Kidney (tissue), 14 donors: ENCODE data around the gene MCEE. TPM values are rescaled to one million over a fixed set of nuclear protein-coding genes. Genes with fewer than 3 reads are reported as not detected.
"Not testable (repeated sequence)": the region's sequence is repeated elsewhere in the genome, so short reads cannot be mapped to it uniquely, and the experiment has no call there.

ENCODE experiments used
- DNase-seq, 5 donors: peaks; one replicate each; pipeline ENCODE4 v3.0.0-alpha.2; 2013 to 2020
- FAIRE-seq: peaks from 2 replicates; lab custom pipeline; 2012; peaks lifted over from hg19 to GRCh38; lab: Jason Lieb, UNC
- H3K27ac ChIP-seq, 2 donors: one replicate each; pipeline ENCODE4 v1.7.0; 2013; ENCODE audit warnings: low read depth in 2 of 2, low read length in 2 of 2, inconsistent platforms in 1 of 2
- H3K27me3 ChIP-seq: one replicate; pipeline ENCODE4 v1.7.1; 2013; ENCODE audit warnings: low read length, inconsistent platforms; ENCODE audit not compliant: control insufficient read depth, insufficient read depth
- H3K36me3 ChIP-seq, 3 donors: one replicate each; pipeline versions ENCODE4 v1.7.0 to v1.7.1; 2013; ENCODE audit warnings: low read length in 3 of 3, control low read depth in 1 of 3, inconsistent platforms in 1 of 3; ENCODE audit not compliant: insufficient read depth in 3 of 3, control insufficient read depth in 2 of 3
- H3K4me1 ChIP-seq, 3 donors: one replicate each; pipeline versions ENCODE4 v1.7.0 to v1.7.1; 2013; ENCODE audit warnings: low read length in 3 of 3, inconsistent platforms in 1 of 3, low read depth in 1 of 3; ENCODE audit not compliant: control insufficient read depth in 2 of 3, insufficient read depth in 2 of 3
- H3K4me3 ChIP-seq, 3 donors: one replicate each; pipeline versions ENCODE4 v1.7.0 to v1.8.1; 2013; ENCODE audit warnings: low read length in 3 of 3, control low read depth in 1 of 3, inconsistent platforms in 1 of 3
- H3K9ac ChIP-seq, 3 donors: one replicate each; pipeline versions ENCODE4 v1.7.0 to v1.7.1; 2013; ENCODE audit warnings: low read length in 3 of 3, control low read depth in 1 of 3, inconsistent platforms in 1 of 3
- H3K9me3 ChIP-seq, 3 donors: one replicate each; pipeline versions ENCODE4 v1.7.0 to v1.7.1; 2013; ENCODE audit warnings: low read length in 3 of 3, control low read depth in 1 of 3, inconsistent platforms in 1 of 3; ENCODE audit not compliant: control insufficient read depth in 2 of 3, insufficient read depth in 1 of 3
- intact Hi-C: fragments of 100-400 bp; cut with DNase I; formaldehyde crosslinking; loops from one replicate; pipeline ENCODE4 v1.11.1; 2022
- polyA plus RNA-seq: library from polyadenylated mRNA; stranded (reverse); fragments of 350-450 nt; fragmentation: Illumina TruSeq; extraction: RNeasy Lipid Tissue Mini Kit (QIAGEN cat#74804); gene quantifications from one replicate; pipeline ENCODE4 v1.2.3, GENCODE V29; 2014; ENCODE audit warnings: low read depth, low replicate concordance; ENCODE audit not compliant: insufficient read depth
- total RNA-seq: library from RNA; stranded (reverse); fragmentation: NEBNext Ultra II Directional; extraction: Animal tissue kit (Norgen Biotek cat#: 25700); gene quantifications from one replicate; pipeline ENCODE4 v1.2.1, GENCODE V29; 2021
- TF ChIP-seq, protein P1 (sequence below): IDR thresholded peaks from 3 replicates; pipeline ENCODE4 v1.5.1; 2012; ENCODE audit warnings: mild to moderate bottlenecking, moderate library complexity, borderline replicate concordance; ENCODE audit not compliant: insufficient read depth; ENCODE audit errors: extremely low read depth
- donor health status: control.
- donor health status: control.
- donor health status: control.
- donor health status: control.
- donor health status: control.
- donor health status: DM: yes; HTN: yes; CAD: no.
- donor health status: Normal renal cell carcinoma (clear cell type).

Gene MCEE
- total and polyA plus RNA-seq, 2 donors from 2014 or later = 20.3 to 29.0 TPM

DNA sequence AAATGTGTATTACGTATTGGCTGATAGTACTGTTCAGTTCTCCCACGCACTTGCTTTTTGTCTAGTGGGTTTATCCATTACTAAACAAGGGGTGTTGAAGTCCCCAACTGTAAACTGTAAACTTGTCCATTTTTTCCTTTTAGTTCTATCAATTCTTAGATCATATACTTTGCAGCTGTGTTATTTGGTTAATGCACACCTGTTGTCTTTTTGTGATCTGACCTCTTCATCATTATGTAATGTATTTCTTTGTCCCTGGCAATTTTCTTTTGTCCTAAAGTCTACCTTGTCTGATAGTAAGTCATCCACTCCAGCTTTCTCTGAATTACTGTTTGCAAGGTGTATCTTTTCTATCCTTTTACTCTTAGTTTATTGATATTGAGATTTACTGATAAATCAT is 21.9 kb downstream of the MCEE start:
- Histone ChIP-seq H3K9ac (no peak overlapping the region), H3K4me1 (no peaks in the 10 kb centered on the region), H3K36me3 (peaks cover 0 to 9% (median 0%) of the 10 kb centered on the region in 3 donors), H3K4me3 (no peak overlapping the region), H3K9me3 (no peaks in the 10 kb centered on the region), H3K27me3 (no peaks in the 10 kb centered on the region), H3K27ac (no peak overlapping the region)
- FAIRE-seq (no peak), DNase-seq (no peak)
- intact Hi-C loops = no loop called here
- TF ChIP-seq, protein P1, sequence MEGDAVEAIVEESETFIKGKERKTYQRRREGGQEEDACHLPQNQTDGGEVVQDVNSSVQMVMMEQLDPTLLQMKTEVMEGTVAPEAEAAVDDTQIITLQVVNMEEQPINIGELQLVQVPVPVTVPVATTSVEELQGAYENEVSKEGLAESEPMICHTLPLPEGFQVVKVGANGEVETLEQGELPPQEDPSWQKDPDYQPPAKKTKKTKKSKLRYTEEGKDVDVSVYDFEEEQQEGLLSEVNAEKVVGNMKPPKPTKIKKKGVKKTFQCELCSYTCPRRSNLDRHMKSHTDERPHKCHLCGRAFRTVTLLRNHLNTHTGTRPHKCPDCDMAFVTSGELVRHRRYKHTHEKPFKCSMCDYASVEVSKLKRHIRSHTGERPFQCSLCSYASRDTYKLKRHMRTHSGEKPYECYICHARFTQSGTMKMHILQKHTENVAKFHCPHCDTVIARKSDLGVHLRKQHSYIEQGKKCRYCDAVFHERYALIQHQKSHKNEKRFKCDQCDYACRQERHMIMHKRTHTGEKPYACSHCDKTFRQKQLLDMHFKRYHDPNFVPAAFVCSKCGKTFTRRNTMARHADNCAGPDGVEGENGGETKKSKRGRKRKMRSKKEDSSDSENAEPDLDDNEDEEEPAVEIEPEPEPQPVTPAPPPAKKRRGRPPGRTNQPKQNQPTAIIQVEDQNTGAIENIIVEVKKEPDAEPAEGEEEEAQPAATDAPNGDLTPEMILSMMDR = no peak

DNA sequence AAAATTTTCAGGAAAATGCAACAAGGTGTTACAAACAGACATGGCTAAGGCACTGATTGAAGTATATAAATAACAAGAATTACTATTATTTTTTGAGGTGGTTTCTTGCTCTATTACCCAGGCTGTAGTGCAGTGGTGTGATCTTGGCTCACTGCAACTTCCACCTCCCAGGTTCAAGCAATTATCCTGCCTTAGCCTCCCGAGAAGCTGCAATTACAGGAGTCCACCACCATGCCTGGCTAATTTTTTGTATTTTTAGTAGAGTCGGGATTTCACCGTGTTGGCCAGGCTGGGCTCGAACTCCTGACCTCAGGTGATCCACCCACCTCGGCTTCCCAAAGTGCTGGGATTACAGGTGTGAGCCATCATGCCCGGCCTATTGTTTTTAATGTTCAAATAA is 23.6 kb downstream of the MCEE start:
- not testable (repeated sequence) for FAIRE-seq

DNA sequence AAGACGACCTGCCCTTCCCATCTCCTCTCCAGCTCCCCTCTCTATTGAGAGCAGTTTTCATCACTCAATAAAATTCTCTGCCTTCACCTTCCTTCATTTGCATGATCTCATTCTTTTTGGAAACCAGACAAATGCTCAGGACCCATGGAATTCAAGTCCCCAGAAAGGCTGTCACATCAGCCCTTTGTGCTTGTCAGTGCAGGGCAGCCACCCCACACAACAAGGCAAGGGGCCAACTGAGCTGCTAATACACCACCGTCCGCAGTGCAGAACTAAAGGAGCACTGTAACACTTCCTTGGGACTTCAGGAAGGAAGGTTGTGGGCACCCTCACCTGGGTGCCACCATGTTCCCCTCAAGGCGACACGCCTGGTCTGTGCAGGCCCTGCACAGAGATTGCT is 26.2 kb downstream of the MCEE start:
- H3K36me3 ChIP-seq = peaks cover 0 to 3% (median 0%) of the 10 kb centered on the region in 3 donors
- no peaks in the 10 kb centered on the region for H3K27me3 ChIP-seq
- H3K9me3 ChIP-seq = no peaks in the 10 kb centered on the region
- H3K9ac ChIP-seq = no peak overlapping the region
- no peak overlapping the region for H3K27ac ChIP-seq
- DNase-seq = no peak
- H3K4me1 ChIP-seq = no peaks in the 10 kb centered on the region
- no peak overlapping the region for H3K4me3 ChIP-seq
- FAIRE-seq = no peak
- intact Hi-C loops = no loop called here
- TF ChIP-seq, protein P1 = no peak

More for the DNA sequence above, 23.6 kb downstream of the MCEE start:
- DNase-seq, H3K4me1 ChIP-seq, H3K9ac ChIP-seq, H3K9me3 ChIP-seq, H3K36me3 ChIP-seq, intact Hi-C loops, H3K27me3 ChIP-seq, H3K4me3 ChIP-seq, H3K27ac ChIP-seq: not testable (repeated sequence)

DNA sequence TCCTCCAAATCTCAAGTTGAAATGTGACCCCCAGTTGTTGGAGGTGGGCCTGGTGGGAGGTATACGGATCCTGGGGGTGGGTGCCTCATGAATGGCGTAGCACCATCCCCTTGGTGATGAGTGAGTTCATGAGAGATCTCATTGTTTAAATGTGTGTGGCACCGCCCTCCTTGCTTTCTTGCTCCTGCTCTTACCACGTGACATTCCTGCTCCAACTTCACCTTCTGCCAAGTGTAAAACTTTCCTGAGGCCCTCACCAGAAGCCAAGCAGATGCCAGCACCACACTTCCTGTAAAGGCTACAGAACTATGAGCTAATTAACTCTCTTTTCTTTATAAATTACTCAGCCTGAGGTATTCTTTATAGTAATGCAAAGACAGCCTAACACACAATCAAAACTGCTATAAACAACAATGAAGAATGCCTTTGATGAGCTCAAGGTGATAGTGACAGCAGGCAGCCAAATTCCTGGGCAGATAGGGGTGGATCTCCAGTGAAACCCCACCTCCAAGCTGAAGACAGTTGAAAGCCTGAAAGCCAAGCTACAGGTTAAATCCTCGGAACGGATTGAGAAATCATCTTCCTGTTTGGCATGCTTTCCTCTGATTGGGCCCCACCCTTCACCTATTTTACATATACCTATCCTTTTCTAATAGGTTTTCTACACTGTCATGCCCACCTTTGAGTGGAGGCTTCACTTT is 26.9 kb downstream of the MCEE start:
- Histone ChIP-seq H3K4me3 (no peak overlapping the region), H3K9me3 (no peaks in the 10 kb centered on the region), H3K4me1 (no peaks in the 10 kb centered on the region), H3K27ac (no peak overlapping the region), H3K27me3 (no peaks in the 10 kb centered on the region), H3K9ac (no peak overlapping the region), H3K36me3 (no peaks in the 10 kb centered on the region)
- TF ChIP-seq, protein P1 = no peak
- intact Hi-C loops = no loop called here
- FAIRE-seq (no peak), DNase-seq (no peak)
